ENCODE results near the gene SNHG17. TPM values are rescaled to one million over a fixed set of nuclear protein-coding genes. Genes with fewer than 3 reads are reported as not detected.
"Not testable (repeated sequence)": the region's sequence is repeated elsewhere in the genome, so short reads cannot be mapped to it uniquely, and the experiment has no call there.

The SNHG17 gene
- total RNA-seq, 1 donor from 2014 or later: 54.1 TPM

- no peak for DNase-seq (ENCODE audit: low spot score)
Observed at GRCh38 chr20:38447931-38448675, 13.0 kb upstream of the SNHG17 start.

DNA sequence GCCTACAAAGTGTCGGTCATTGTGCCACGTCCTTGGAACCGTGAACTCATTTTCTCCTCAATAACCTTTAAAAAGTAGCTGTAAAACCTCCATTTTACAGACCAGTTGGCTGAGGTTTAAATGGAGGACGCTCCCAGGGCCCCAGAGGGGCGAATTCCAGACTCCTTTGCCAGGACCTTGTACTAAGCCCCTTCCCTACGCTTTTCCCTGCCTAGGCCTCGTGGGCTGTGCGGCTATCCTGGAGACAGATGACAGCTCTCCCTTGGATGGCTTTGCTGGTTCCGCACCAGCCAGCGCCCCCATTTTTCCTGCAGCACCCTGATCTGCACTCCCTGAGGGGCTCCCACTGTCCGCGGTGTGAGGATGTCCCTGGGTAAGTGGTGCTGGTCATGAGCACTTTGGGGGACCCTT lies 12.1 kb upstream of the SNHG17 start:
- DNase-seq (ENCODE audit: low spot score): no peak

GRCh38 chr20:38446441-38447209 lies 11.5 kb upstream of the SNHG17 start:
- peak; percentile 91 for DNase-seq (ENCODE audit: low spot score)

GRCh38 chr20:38445901-38446425 lies 10.8 kb upstream of the SNHG17 start:
- no peak for DNase-seq (ENCODE audit: low spot score)

- no peak for DNase-seq (ENCODE audit: low spot score)
Observed at GRCh38 chr20:38445381-38445796, 10.3 kb upstream of the SNHG17 start.

DNA sequence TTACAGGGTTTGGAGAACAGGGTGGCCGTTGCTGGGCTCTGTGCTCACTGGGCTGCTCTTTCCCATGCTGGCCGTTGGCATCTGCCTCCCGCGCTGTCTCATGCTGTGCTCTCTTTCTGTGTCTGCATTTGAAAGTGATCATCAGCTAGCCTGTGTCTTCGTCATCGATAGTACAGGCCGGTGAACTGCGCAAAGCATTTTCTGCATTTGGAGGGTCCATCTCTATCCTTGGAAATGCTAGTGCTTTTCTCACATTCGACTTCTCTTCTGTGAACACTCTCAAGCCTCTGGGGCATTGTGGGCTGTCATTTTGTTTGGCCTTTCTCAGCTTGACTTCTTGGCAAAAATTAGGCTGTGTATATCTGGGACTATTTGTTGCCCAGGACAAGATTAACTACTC lies 6.8 kb upstream of the SNHG17 start:
- DNase-seq (ENCODE audit: low spot score): no peak

DNA sequence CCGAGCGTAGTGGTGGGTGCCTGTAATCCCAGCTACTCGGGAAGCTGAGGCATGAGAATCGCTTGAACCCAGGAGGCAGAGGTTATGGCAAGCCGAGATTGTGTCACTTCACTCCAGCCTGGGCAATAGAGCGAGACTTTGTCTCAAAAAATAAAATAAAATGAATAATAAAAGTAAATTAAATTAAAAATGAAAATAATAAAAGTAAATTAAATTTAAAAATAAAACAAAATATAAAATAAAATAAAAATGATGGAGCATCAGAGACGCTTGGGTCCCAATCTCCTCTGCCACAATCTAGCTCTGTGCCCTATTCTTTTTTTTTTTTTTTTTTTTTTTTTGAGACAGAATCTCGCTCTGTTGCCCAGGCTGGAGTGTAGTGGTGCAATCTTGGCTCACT lies 6.0 kb upstream of the SNHG17 start:
- DNase-seq (ENCODE audit: low spot score): not testable (repeated sequence)

- DNase-seq (ENCODE audit: low spot score): no peak
Observed at GRCh38 chr20:38437796-38438195, 2.7 kb upstream of the SNHG17 start.

DNA sequence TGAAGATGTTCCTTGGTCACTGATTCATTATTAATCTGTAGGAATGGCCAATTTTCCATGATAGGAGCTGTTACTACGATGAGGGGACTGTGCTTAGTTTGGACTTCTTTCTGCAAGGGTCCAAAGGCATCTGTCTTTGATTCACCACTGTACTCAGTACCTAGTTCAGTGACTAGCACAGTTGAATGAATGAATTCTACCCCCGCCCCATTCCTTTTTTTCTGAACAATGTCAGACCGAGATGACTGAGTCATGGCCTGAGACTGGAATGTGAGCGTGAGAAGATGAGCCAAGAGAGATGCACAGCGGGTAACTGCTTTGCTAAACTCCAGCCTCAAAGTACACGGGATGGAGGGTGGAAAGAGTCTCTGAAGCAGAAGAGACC lies 419 bp upstream of the SNHG17 start:
- no peak for DNase-seq (ENCODE audit: low spot score)

- no peak for DNase-seq (ENCODE audit: low spot score)
Observed at GRCh38 chr20:38434301-38434741, 807 bp downstream of the SNHG17 start.

- no peak for DNase-seq (ENCODE audit: low spot score)
Observed at GRCh38 chr20:38433304-38433972, 1.7 kb downstream of the SNHG17 start.

GRCh38 chr20:38432870-38433269 lies 2.3 kb downstream of the SNHG17 start:
- not testable (repeated sequence) for DNase-seq (ENCODE audit: low spot score)

DNA sequence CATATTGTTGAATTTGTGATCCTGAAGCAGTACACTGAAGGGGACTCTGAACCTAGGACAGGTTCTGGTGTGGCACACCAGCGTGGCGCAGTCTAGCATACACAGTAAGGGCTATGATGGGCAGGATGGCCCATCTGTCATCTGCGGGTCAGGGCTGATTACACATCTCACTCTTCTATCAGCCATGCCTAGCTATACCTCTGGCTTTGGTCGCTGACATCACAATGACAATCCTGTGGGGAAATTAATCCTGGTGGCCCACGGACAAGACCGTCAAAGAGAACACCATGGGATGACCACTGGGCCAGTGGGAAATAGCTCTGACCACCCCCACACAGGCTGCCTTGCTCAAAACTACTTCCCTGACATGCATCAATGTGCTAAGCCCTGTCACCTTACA lies 2.8 kb downstream of the SNHG17 start:
- DNase-seq (ENCODE audit: low spot score): no peak

- no peak for DNase-seq (ENCODE audit: low spot score)
Observed at GRCh38 chr20:38430679-38431325, 4.3 kb downstream of the SNHG17 start.

DNA sequence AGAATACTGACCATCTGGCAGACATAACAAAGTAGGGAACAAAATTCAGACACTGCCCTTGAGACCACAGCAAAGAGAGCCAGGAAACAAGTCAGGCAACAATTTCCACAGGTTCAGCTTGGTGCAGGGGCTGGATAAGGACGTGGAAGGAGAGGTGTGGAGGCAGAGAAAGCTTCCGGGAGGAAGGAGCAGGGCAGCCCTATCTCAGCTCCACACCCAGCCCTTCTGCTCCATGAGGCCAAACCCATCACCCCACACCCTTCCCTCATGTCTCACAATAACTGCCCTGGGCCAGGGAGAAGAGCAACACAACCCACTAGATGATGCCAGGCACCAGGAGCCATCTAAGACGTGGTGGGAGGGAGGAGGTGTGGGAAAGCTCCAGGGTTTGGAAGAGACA lies 5.8 kb downstream of the SNHG17 start:
- no peak for DNase-seq (ENCODE audit: low spot score)

DNA sequence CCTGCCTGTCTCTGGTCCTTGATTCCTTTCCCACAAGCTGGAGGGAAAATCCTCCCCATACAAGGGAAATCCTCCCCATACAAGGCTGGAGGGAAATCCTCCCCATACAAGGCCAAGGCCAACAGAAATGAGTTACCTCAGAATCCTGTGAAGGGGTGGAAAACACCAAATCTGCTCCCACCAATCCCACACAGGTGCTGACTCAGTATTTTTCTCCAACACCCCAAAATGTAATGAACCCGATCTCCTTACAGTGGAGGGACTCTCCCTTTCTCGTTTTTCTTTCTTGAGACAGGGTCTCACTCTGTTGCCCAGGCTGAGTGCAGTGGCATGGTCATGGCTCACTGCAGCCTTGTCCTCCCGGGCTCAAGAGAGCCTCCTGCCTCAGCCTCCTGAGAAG lies 6.3 kb downstream of the SNHG17 start:
- DNase-seq (ENCODE audit: low spot score): no peak

DNA sequence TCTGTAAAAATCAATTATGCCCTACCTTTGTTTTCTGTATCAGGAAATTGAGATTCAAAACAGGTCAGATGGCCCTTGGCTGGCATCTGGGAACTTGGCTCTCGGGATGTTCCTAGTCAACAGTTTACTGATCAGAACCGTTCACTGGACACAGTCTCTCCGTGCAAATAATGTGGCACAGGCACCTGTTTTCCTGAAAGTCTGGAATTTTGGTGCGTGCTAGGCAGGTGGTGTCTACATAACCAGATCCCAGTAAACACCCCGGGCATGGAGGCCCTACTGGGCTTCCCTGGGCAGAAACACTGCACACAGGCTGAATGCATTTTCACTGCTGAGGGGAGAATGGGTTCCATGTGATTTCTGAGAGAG lies 7.5 kb downstream of the SNHG17 start:
- no peak for DNase-seq (ENCODE audit: low spot score)

DNA sequence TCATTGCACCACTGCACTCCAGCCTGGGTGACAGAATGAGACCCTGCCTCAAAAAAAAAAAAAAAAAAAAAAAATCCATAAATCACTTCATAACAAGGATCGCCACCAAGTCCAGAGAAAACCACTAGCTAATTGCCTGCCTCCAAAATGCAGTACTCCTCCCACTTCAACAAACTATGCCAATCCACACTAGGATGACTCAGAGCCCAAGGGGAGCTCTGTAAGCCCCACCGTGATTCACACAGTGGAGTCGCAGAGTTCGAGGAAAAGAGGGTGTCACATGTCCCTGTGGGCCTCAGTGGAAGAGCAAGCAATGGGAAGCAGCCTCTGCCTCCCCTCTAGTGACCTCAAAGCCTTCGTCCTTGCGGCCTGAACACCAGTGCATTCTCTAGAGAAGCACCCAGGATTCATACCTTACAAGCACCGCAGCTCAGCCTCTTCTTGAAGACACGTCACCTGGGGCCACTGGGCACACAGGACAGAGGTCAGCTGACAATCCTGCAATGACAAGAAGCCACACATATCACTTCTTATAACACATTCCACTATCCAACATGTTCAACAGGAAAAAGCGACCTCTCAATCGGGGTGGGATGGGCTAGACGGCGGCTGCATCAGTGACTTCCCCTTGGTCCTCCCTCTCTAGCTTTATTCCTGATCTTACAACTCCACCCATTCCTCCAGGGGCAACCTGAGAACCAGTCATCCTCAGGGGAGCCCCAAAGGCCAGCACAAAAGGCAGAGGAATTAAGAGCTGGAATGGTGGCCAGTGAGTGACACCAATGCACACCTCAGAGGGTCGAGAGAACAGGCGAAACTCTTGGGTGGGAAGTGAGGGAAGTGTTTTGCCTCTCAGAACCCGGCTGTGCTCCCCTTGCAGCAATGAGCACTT lies 8.9 kb downstream of the SNHG17 start:
- no peak for DNase-seq (ENCODE audit: low spot score)

- DNase-seq (ENCODE audit: low spot score): no peak
Observed at GRCh38 chr20:38424401-38424800, 10.7 kb downstream of the SNHG17 start.

- DNase-seq (ENCODE audit: low spot score): no peak
Observed at GRCh38 chr20:38423541-38423940, 11.6 kb downstream of the SNHG17 start.

GRCh38 chr20:38421915-38422314 lies 13.2 kb downstream of the SNHG17 start:
- DNase-seq (ENCODE audit: low spot score): no peak

Data from ureter (tissue), 1 donor.